ENCODE measurements around the gene LYRM1. TPM values are rescaled to one million over a fixed set of nuclear protein-coding genes. Genes with fewer than 3 reads are reported as not detected.

Gene LYRM1
- total and polyA plus RNA-seq, 12 donors: 37.4 to 69.4 (median 53.4) TPM

- no peaks in the 10 kb centered on the region for H3K27me3 ChIP-seq
- no peak for TF ChIP-seq CTCF (IDR thresholded peaks at IDR 0.05)
- no peak overlapping the region for H3K27ac ChIP-seq
- intact Hi-C loops (cut with DNase I): loop anchor here in 1 of 10 donors (5.0 kb wide), 1 partner anchor 52 kb away; no protein-coding TSS in a partner anchor
- no peak for DNase-seq
- H3K36me3 ChIP-seq: no peaks in the 10 kb centered on the region
- no peak for ATAC-seq
- 83 to 88% methylated on average over 4 of the region's 4 CpGs for WGBS, 2 donors
- H3K4me1 ChIP-seq: peaks cover 0 to 1% (median 0%) of the 10 kb centered on the region in 9 donors
- no peak overlapping the region for H3K4me3 ChIP-seq
- no peaks in the 10 kb centered on the region for H3K9me3 ChIP-seq
Observed at GRCh38 chr16:20950294-20950693, 49.7 kb downstream of the LYRM1 start.

GRCh38 chr16:20952139-20952920, 51.8 kb downstream of the LYRM1 start:
- H3K9me3 ChIP-seq: no peaks in the 10 kb centered on the region
- ATAC-seq (no peak), DNase-seq (no peak)
- H3K27me3 ChIP-seq: no peaks in the 10 kb centered on the region
- no peaks in the 10 kb centered on the region for H3K4me1 ChIP-seq
- H3K36me3 ChIP-seq: no peaks in the 10 kb centered on the region
- intact Hi-C loops (cut with DNase I): loop anchor here in 1 of 10 donors (5.0 kb wide), 1 partner anchor 50 kb away; no protein-coding TSS in a partner anchor
- WGBS, 2 donors: 73 to 75% methylated on average over 13 of the region's 13 CpGs
- H3K27ac ChIP-seq: no peak overlapping the region
- no peak for TF ChIP-seq CTCF (IDR thresholded peaks at IDR 0.05)
- H3K4me3 ChIP-seq: no peak overlapping the region

- H3K4me3 ChIP-seq: no peak overlapping the region
- ATAC-seq: no peak
- WGBS, 2 donors: 95 to 97% methylated on average over 11 of the region's 11 CpGs
- H3K36me3 ChIP-seq: no peaks in the 10 kb centered on the region
- H3K4me1 ChIP-seq: no peaks in the 10 kb centered on the region
- DNase-seq: no peak
- H3K27ac ChIP-seq: no peak overlapping the region
- intact Hi-C loops (cut with DNase I): loop anchor here in 1 of 10 donors (5.0 kb wide), 1 partner anchor 48 kb away; no protein-coding TSS in a partner anchor
- H3K27me3 ChIP-seq: no peaks in the 10 kb centered on the region
- no peak for TF ChIP-seq CTCF (IDR thresholded peaks at IDR 0.05)
- no peaks in the 10 kb centered on the region for H3K9me3 ChIP-seq
Observed at GRCh38 chr16:20954574-20954973, 54.0 kb downstream of the LYRM1 start.

GRCh38 chr16:20956319-20956718, 55.7 kb downstream of the LYRM1 start:
- no peak for TF ChIP-seq CTCF (IDR thresholded peaks at IDR 0.05)
- H3K27me3 ChIP-seq: no peaks in the 10 kb centered on the region
- DNase-seq (no peak), ATAC-seq (no peak)
- no peaks in the 10 kb centered on the region for H3K36me3 ChIP-seq
- H3K9me3 ChIP-seq: no peaks in the 10 kb centered on the region
- intact Hi-C loops (cut with DNase I): no loop called here
- H3K4me1 ChIP-seq: no peaks in the 10 kb centered on the region
- no peak overlapping the region for H3K4me3 ChIP-seq
- no peak overlapping the region for H3K27ac ChIP-seq
- WGBS, 2 donors: 68 to 78% methylated on average over 3 of the region's 3 CpGs

Data from heart right ventricle (tissue), 16 donors.